HEK293 (cell line): Measurements from ENCODE around the gene RSPRY1.
A peak's percentile ranks its signal among the peaks of the same experiment; 100 is the strongest.

Experiments
- CTCF ChIA-PET: fragments of 350-600 bp; formaldehyde crosslinking; extraction: SDS; loops from one replicate; lab custom pipeline; 2021; ENCODE audit warnings: antibody characterized with exemption; lab: Yijun Ruan, JAX
- POLR2A ChIA-PET: fragments of 300-600 bp; formaldehyde crosslinking; extraction: SDS; loops from one replicate; lab custom pipeline; 2020; ENCODE audit warnings: antibody characterized with exemption, inconsistent platforms; lab: Yijun Ruan, JAX
- H3K27ac ChIP-seq: fragments of 200-500 bp; sonication (Bioruptor generic); 2 replicates; pipeline ENCODE4 v1.5.1; 2014; ENCODE audit warnings: low read depth, low read length, control low read depth, inconsistent platforms; ENCODE audit errors: extremely low read depth
- H3K36me3 ChIP-seq, 2 experiments: fragments of 200-500 bp in 1 of 2; sonication (Bioruptor generic) in 1 of 2; 1 replicate in 1 of 2; 2 replicates in 1 of 2; pipeline ENCODE4 v1.5.1; 2014 to 2017; ENCODE audit warnings: inconsistent platforms in 2 of 2, low read length in 2 of 2; ENCODE audit not compliant: control insufficient read depth in 2 of 2, insufficient read depth in 1 of 2
- H3K4me1 ChIP-seq: fragments of 200-500 bp; sonication (Bioruptor generic); 2 replicates; pipeline ENCODE4 v1.5.1; 2014; ENCODE audit warnings: mild to moderate bottlenecking, low read length, inconsistent platforms; ENCODE audit not compliant: control insufficient read depth, insufficient read depth
- H3K4me3 ChIP-seq: 2 replicates; pipeline ENCODE4 v1.5.1; 2011; ENCODE audit warnings: low read depth, mild to moderate bottlenecking, control low read depth, low read length, moderate library complexity
- H3K9me3 ChIP-seq: fragments of 200-500 bp; sonication (Bioruptor generic); 2 replicates; pipeline ENCODE4 v1.5.1; 2014; ENCODE audit warnings: low read depth, low read length, inconsistent platforms; ENCODE audit not compliant: control insufficient read depth, insufficient read depth
- EGR2 ChIP-seq: fragments of 450-650 bp; formaldehyde crosslinking; IDR thresholded peaks from 2 replicates; pipeline ENCODE4 v1.5.1; 2016; ENCODE audit warnings: low read depth, missing biosample characterization, missing genetic modification characterization
- IKZF3 ChIP-seq: fragments of 450-650 bp; IDR thresholded peaks from 2 replicates; pipeline ENCODE4 v1.5.0; 2018; ENCODE audit warnings: missing biosample characterization, mild to moderate bottlenecking, missing genetic modification characterization, moderate library complexity
- KLF9 ChIP-seq: fragments of 450-650 bp; formaldehyde crosslinking; IDR thresholded peaks from 2 replicates; pipeline ENCODE4 v1.5.1; 2016; ENCODE audit warnings: missing biosample characterization, missing genetic modification characterization, low read depth
- ZBTB8A ChIP-seq: fragments of 450-650 bp; formaldehyde crosslinking; IDR thresholded peaks from 2 replicates; pipeline ENCODE4 v1.5.1; 2016; ENCODE audit warnings: missing biosample characterization, missing genetic modification characterization
- ZFHX2 ChIP-seq: fragments of 450-650 bp; formaldehyde crosslinking; conservative IDR thresholded peaks from 2 replicates; pipeline ENCODE4 v1.5.1; 2016; ENCODE audit warnings: missing biosample characterization, missing genetic modification characterization
- ZFP69B ChIP-seq: fragments of 450-650 bp; formaldehyde crosslinking; IDR thresholded peaks from 2 replicates; pipeline ENCODE4 v1.5.1; 2016; ENCODE audit warnings: missing biosample characterization, missing genetic modification characterization
- ZNF146 ChIP-seq: fragments of 450-650 bp; formaldehyde crosslinking; IDR thresholded peaks from 2 replicates; pipeline ENCODE4 v1.5.1; 2016; ENCODE audit warnings: missing biosample characterization, missing genetic modification characterization
- ZNF214 ChIP-seq: fragments of 450-650 bp; formaldehyde crosslinking; IDR thresholded peaks from 2 replicates; pipeline ENCODE4 v1.5.1; 2017; ENCODE audit warnings: missing biosample characterization, mild to moderate bottlenecking, missing genetic modification characterization, borderline replicate concordance
- ZNF24 ChIP-seq: fragments of 450-650 bp; formaldehyde crosslinking; IDR thresholded peaks from 2 replicates; pipeline ENCODE4 v1.5.1; 2016; ENCODE audit warnings: missing biosample characterization, missing genetic modification characterization
- ZNF324 ChIP-seq: fragments of 450-650 bp; formaldehyde crosslinking; IDR thresholded peaks from 2 replicates; pipeline ENCODE4 v1.5.1; 2016; ENCODE audit warnings: missing biosample characterization, missing genetic modification characterization
- ZNF423 ChIP-seq: fragments of 450-650 bp; formaldehyde crosslinking; IDR thresholded peaks from 2 replicates; pipeline ENCODE4 v1.5.1; 2016; ENCODE audit warnings: missing biosample characterization, missing genetic modification characterization
- ZNF521 ChIP-seq: fragments of 450-650 bp; formaldehyde crosslinking; IDR thresholded peaks from 2 replicates; pipeline ENCODE4 v1.5.1; 2017; ENCODE audit warnings: missing biosample characterization, mild to moderate bottlenecking, missing genetic modification characterization
- ZNF530 ChIP-seq: fragments of 450-650 bp; formaldehyde crosslinking; IDR thresholded peaks from 2 replicates; pipeline ENCODE4 v1.5.1; 2016; ENCODE audit warnings: low read depth, missing biosample characterization, missing genetic modification characterization
- ZNF571 ChIP-seq: fragments of 450-650 bp; formaldehyde crosslinking; IDR thresholded peaks from 2 replicates; pipeline ENCODE4 v1.5.0; 2017; ENCODE audit warnings: missing biosample characterization, missing genetic modification characterization
- ZNF600 ChIP-seq: fragments of 450-650 bp; formaldehyde crosslinking; IDR thresholded peaks from 2 replicates; pipeline ENCODE4 v1.5.1; 2016; ENCODE audit warnings: missing biosample characterization, missing genetic modification characterization
- ZNF610 ChIP-seq: fragments of 450-650 bp; formaldehyde crosslinking; IDR thresholded peaks from 2 replicates; pipeline ENCODE4 v1.5.1; 2016; ENCODE audit warnings: missing biosample characterization, missing genetic modification characterization, borderline replicate concordance
- ZNF658 ChIP-seq: fragments of 450-650 bp; formaldehyde crosslinking; IDR thresholded peaks from 2 replicates; pipeline ENCODE4; 2016; ENCODE audit warnings: missing biosample characterization, missing genetic modification characterization
- ZNF670 ChIP-seq: fragments of 450-650 bp; formaldehyde crosslinking; IDR thresholded peaks from 2 replicates; pipeline ENCODE4 v1.5.1; 2016; ENCODE audit warnings: missing biosample characterization, missing genetic modification characterization, low read depth
- ZNF792 ChIP-seq: fragments of 450-650 bp; formaldehyde crosslinking; IDR thresholded peaks from 2 replicates; pipeline ENCODE4 v1.5.1; 2016; ENCODE audit warnings: missing biosample characterization, missing genetic modification characterization
- ZSCAN18 ChIP-seq: fragments of 450-650 bp; formaldehyde crosslinking; IDR thresholded peaks from 2 replicates; pipeline ENCODE4 v1.5.1; 2016; ENCODE audit warnings: missing biosample characterization, missing genetic modification characterization
- TF ChIP-seq, protein P1 (sequence below): fragments of 450-650 bp; formaldehyde crosslinking; IDR thresholded peaks from 2 replicates; pipeline ENCODE4 v1.5.1; 2016; ENCODE audit warnings: missing biosample characterization, missing genetic modification characterization, low read depth
- TF ChIP-seq, protein P2 (sequence below): fragments of 450-650 bp; IDR thresholded peaks from 2 replicates; pipeline ENCODE4 v1.5.1; 2018; ENCODE audit warnings: missing biosample characterization, missing genetic modification characterization

Gene RSPRY1

DNA sequence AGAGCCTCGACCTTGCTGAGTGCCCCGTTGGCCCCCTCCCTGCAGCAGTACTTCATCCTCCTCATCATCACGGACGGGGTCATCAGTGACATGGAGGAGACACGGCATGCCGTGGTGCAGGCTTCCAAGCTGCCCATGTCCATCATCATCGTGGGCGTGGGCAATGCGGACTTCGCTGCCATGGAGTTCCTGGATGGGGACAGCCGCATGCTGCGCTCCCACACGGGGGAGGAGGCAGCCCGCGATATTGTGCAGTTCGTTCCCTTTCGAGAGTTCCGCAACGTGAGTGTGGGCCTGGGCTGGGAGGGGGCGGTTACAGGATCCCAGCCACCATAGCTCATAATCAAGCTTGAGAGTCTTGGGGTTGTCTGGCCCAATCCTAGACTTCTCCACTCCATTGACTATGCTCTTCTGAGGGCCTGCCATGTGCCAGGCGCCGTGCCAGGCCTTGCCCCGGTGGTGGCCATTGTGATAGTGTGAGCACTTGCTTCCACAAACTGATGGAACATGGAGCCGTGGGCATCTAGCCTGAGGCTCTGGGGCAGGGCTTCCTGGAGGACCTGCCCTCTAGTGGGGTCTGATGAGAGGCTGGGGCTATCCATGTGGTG lies 40.0 kb upstream of the RSPRY1 start:
- POLR2A ChIA-PET = no interaction called here
- TF ChIP-seq, protein P1, sequence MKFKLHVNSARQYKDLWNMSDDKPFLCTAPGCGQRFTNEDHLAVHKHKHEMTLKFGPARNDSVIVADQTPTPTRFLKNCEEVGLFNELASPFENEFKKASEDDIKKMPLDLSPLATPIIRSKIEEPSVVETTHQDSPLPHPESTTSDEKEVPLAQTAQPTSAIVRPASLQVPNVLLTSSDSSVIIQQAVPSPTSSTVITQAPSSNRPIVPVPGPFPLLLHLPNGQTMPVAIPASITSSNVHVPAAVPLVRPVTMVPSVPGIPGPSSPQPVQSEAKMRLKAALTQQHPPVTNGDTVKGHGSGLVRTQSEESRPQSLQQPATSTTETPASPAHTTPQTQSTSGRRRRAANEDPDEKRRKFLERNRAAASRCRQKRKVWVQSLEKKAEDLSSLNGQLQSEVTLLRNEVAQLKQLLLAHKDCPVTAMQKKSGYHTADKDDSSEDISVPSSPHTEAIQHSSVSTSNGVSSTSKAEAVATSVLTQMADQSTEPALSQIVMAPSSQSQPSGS (tag by site-specific recombination) = no peak
- TF ChIP-seq IKZF3 (tag by site-specific recombination) (no peak), ZNF146 (tag by site-specific recombination) (no peak), ZNF530 (tag by site-specific recombination) (no peak), ZFHX2 (tag by site-specific recombination) (0 out of 2 replicates have a peak, but pooled peaks have one; percentile 8), ZNF214 (tag by site-specific recombination) (no peak), ZNF521 (tag by site-specific recombination) (no peak), ZBTB8A (tag by site-specific recombination) (no peak), EGR2 (0 out of 2 replicates have a peak, but pooled peaks have one; percentile 7)
- TF ChIP-seq, protein P2, sequence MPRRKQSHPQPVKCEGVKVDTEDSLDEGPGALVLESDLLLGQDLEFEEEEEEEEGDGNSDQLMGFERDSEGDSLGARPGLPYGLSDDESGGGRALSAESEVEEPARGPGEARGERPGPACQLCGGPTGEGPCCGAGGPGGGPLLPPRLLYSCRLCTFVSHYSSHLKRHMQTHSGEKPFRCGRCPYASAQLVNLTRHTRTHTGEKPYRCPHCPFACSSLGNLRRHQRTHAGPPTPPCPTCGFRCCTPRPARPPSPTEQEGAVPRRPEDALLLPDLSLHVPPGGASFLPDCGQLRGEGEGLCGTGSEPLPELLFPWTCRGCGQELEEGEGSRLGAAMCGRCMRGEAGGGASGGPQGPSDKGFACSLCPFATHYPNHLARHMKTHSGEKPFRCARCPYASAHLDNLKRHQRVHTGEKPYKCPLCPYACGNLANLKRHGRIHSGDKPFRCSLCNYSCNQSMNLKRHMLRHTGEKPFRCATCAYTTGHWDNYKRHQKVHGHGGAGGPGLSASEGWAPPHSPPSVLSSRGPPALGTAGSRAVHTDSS = peak; percentile 63
- TF ChIP-seq, all 188 proteins: peak for 3
- Histone ChIP-seq H3K36me3 (peaks cover 0 to 6% of the 10 kb centered on the region in 2 experiments; a peak in 1 of 3 replicates), H3K9me3 (no peaks in the 10 kb centered on the region), H3K4me3 (no peak overlapping the region), H3K27ac (no peak overlapping the region), H3K4me1 (no peaks in the 10 kb centered on the region)
- CTCF ChIA-PET = interaction anchor here (1.2 kb wide), 1 partner anchor 272 kb away, joined by 3 read pairs; no protein-coding TSS in a partner anchor

DNA sequence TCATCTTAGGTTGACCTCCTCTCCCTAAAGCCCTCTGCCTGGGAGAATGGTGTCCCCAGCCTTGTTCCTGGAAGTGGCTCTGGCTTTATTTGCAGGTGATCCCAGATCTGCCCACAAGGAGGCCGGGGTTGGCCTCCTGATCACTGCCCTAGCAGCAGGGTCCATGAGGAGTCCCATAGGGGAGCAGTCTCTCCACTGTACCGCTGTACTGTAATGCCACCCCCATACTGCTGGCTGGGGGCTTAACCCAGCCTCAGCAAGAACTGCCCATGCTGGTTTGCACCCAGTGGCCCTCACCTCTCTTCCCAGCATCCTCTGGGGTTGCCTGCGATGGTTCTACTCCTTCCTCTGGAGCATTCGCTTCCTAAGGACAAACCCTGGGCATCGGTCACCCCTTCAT lies 39.4 kb upstream of the RSPRY1 start:
- TF ChIP-seq ZNF600 (tag by site-specific recombination) (no peak), KLF9 (tag by site-specific recombination) (no peak), ZNF610 (tag by site-specific recombination) (no peak), ZNF792 (tag by site-specific recombination) (no peak), ZNF423 (tag by site-specific recombination) (no peak), ZNF571 (tag by site-specific recombination) (no peak), ZSCAN18 (tag by site-specific recombination) (no peak), ZFP69B (tag by site-specific recombination) (no peak), ZNF670 (tag by site-specific recombination) (no peak), ZNF24 (tag by site-specific recombination) (no peak), ZNF521 (tag by site-specific recombination) (no peak), ZNF324 (tag by site-specific recombination) (no peak), ZNF658 (tag by site-specific recombination) (no peak)
- no peaks in the 10 kb centered on the region for H3K9me3 ChIP-seq
- CTCF ChIA-PET = no interaction called here
- H3K4me3 ChIP-seq = no peak overlapping the region
- no peak overlapping the region for H3K27ac ChIP-seq
- H3K4me1 ChIP-seq = no peaks in the 10 kb centered on the region
- peaks cover 0 to 7% of the 10 kb centered on the region in 2 experiments; a peak in 1 of 3 replicates for H3K36me3 ChIP-seq
- POLR2A ChIA-PET = no interaction called here
